Spleen (tissue), 11 donors: ENCODE data around the gene SHROOM4. TPM values are rescaled to one million over a fixed set of nuclear protein-coding genes. Genes with fewer than 3 reads are reported as not detected.
A peak's percentile ranks its signal among the peaks of the same experiment; 100 is the strongest.

Source experiments
- DNase-seq: peaks from one replicate; pipeline ENCODE4 v3.0.0-alpha.2; 2020
- H3K27ac ChIP-seq, 8 donors: fragments of 200-600 bp; sonication (generic) in 7 of 8; 1 replicate in 4 of 8; 2 replicates in 4 of 8; pipeline versions ENCODE4 v1.5.0 to v1.8.0; 2016 to 2021; ENCODE audit warnings: inconsistent platforms in 4 of 8, mild to moderate bottlenecking in 4 of 8, moderate library complexity in 1 of 8
- H3K27me3 ChIP-seq, 7 donors: fragments of 200-600 bp; sonication (generic) in 6 of 7; replicated peaks in 1 of 7; 1 replicate in 4 of 7; 2 replicates in 3 of 7; pipeline versions ENCODE4 v1.5.0 to v1.8.0; 2016 to 2021; ENCODE audit warnings: inconsistent platforms in 3 of 7, mild to moderate bottlenecking in 1 of 7
- H3K36me3 ChIP-seq, 6 donors: fragments of 200-600 bp; sonication (generic) in 5 of 6; 1 replicate in 4 of 6; 2 replicates in 2 of 6; pipeline versions ENCODE4 v1.5.0 to v1.8.0; 2016 to 2021; ENCODE audit warnings: inconsistent platforms in 2 of 6
- H3K4me1 ChIP-seq, 6 donors: fragments of 200-600 bp; sonication (generic) in 5 of 6; 1 replicate in 3 of 6; 2 replicates in 3 of 6; pipeline versions ENCODE4 v1.5.0 to v1.8.0; 2016 to 2021; ENCODE audit warnings: inconsistent platforms in 3 of 6
- H3K4me3 ChIP-seq, 8 donors: fragments of 200-600 bp; sonication (generic) in 7 of 8; 1 replicate in 4 of 8; 2 replicates in 4 of 8; pipeline versions ENCODE4 v1.5.0 to v1.8.0; 2016 to 2021; ENCODE audit warnings: inconsistent platforms in 4 of 8, mild to moderate bottlenecking in 4 of 8, moderate library complexity in 2 of 8
- H3K9me3 ChIP-seq, 8 donors: fragments of 200-600 bp; sonication (generic) in 7 of 8; 1 replicate in 4 of 8; 2 replicates in 4 of 8; pipeline versions ENCODE4 v1.5.0 to v1.8.0; 2016 to 2021; ENCODE audit warnings: inconsistent platforms in 4 of 8
- POLR2A ChIP-seq, 3 donors: fragments of 450-650 bp; IDR thresholded peaks; one replicate each; pipeline ENCODE4 v1.5.1; 2017; ENCODE audit warnings: antibody characterized with exemption in 3 of 3, mild to moderate bottlenecking in 1 of 3
- POLR2AphosphoS5 ChIP-seq, 3 donors: sonication (generic); formaldehyde crosslinking; IDR thresholded peaks; one replicate each; pipeline ENCODE4 v1.5.1; 2017; ENCODE audit warnings: antibody characterized with exemption in 3 of 3
- WGBS, 5 donors: extraction: QIAGEN DNeasy Blood & Tissue Kit in 3 of 5; methylation state at CpG; one replicate each; pipeline versions ENCODE4 v1.1.5 to v1.1.7; 2013 to 2018; 5-methylcytosine and 5-hydroxymethylcytosine counted together
- intact Hi-C: fragments of 100-400 bp; cut with DNase I; formaldehyde crosslinking; loops from one replicate; pipeline ENCODE4 v1.15.0; 2023; ENCODE audit warnings: low total_unique reads
- polyA plus RNA-seq, 3 donors: library from polyadenylated mRNA; stranded (reverse); fragments of 200-250 nt; gene quantifications; one replicate each; pipeline ENCODE4 v1.2.1, GENCODE V29; 2013
- total RNA-seq, 7 donors: library from RNA; depleted of rRNA in 3 of 7; stranded (reverse); fragments of >200 nt in 3 of 7; fragmentation: NEBNext Ultra II Directional in 4 of 7; extraction: Animal tissue kit (Norgen Biotek cat#: 25700) in 4 of 7; gene quantifications; one replicate each; pipeline versions ENCODE4 v1.1.0 to v1.2.1, GENCODE V29; 2016 to 2021
- TF ChIP-seq, protein P1 (sequence below), 11 experiments: fragments of 200-600 bp in 7 of 11; fragments of 450-650 bp in 4 of 11; sonication (generic) in 4 of 11; IDR thresholded peaks in 8 of 11; conservative IDR thresholded peaks in 3 of 11; 1 replicate in 7 of 11; 2 replicates in 4 of 11; pipeline versions ENCODE4 v1.4.0 to v1.8.0; 2016 to 2021; ENCODE audit warnings: antibody characterized with exemption in 11 of 11, inconsistent platforms in 4 of 11, mild to moderate bottlenecking in 1 of 11
- donor health status: healthy with polysubstance abuse.
- donor health status: DM: no; HTN: no; CAD: no; lungs with moderate emphysema.
- donor health status: DM: no; HTN: no; CAD: no.
- donor health status: Bipolar disorder and iron deficiency.
- donor health status: healthy.
- donor health status: DM: no; HTN: no; CAD: no.
- donor health status: DM: yes; HTN: yes; CAD: no.

Gene SHROOM4
- total and polyA plus RNA-seq, 10 donors: 0.24 to 4.4 (median 2.4) TPM

DNA sequence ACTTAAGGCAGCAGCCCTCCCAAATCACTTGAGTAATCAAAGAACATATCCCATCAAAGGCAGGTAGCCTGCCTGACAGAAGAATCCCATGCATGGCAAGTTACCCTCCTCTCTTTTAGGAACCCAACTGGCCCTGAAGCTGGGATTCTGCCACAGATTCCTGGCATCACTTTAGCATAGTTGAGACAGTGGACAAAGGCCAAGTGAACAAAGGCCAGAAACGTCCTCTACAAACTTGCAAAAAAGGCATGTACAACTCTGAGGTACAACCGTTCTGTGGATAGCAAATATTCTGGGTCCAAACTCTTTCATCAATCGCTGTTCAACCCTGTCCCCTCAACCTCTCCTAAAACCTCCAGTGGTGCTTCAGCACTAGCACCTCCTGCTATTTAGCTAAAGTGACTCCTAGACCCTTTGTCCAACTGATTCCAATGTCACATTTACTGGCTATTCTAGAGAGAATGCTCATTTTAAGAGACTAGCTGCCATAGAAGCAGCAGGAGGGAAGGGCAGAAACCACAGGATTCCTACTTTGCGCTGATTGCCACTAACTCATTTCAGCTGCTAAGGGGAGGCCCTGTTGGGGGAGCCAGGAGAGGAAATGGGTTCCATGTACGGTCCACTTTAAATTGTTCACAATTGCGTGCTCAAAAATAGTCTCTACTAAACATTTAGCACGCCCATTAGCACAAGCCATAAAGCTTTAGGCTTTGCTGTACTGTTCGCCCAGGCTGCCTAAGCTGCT lies 105.9 kb downstream of the SHROOM4 start:
- WGBS, 5 donors: 52 to 72% (median 65%) methylated on average over 8 of the region's 8 CpGs
- H3K27ac ChIP-seq: no peak overlapping the region
- no peak overlapping the region for H3K4me3 ChIP-seq
- DNase-seq: no peak
- H3K4me1 ChIP-seq: no peaks in the 10 kb centered on the region
- intact Hi-C loops: no loop called here
- H3K9me3 ChIP-seq: no peaks in the 10 kb centered on the region
- TF ChIP-seq POLR2AphosphoS5 (IDR thresholded peaks at IDR 0.05) (no peak), POLR2A (IDR thresholded peaks at IDR 0.05) (no peak)
- TF ChIP-seq, protein P1, sequence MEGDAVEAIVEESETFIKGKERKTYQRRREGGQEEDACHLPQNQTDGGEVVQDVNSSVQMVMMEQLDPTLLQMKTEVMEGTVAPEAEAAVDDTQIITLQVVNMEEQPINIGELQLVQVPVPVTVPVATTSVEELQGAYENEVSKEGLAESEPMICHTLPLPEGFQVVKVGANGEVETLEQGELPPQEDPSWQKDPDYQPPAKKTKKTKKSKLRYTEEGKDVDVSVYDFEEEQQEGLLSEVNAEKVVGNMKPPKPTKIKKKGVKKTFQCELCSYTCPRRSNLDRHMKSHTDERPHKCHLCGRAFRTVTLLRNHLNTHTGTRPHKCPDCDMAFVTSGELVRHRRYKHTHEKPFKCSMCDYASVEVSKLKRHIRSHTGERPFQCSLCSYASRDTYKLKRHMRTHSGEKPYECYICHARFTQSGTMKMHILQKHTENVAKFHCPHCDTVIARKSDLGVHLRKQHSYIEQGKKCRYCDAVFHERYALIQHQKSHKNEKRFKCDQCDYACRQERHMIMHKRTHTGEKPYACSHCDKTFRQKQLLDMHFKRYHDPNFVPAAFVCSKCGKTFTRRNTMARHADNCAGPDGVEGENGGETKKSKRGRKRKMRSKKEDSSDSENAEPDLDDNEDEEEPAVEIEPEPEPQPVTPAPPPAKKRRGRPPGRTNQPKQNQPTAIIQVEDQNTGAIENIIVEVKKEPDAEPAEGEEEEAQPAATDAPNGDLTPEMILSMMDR (IDR thresholded peaks at IDR 0.05 in 8 of 11, conservative IDR thresholded peaks at IDR 0.05 in 3 of 11): no peak
- no peaks in the 10 kb centered on the region for H3K36me3 ChIP-seq
- H3K27me3 ChIP-seq: peaks cover 0 to 20% (median 0%) of the 10 kb centered on the region in 7 donors

DNA sequence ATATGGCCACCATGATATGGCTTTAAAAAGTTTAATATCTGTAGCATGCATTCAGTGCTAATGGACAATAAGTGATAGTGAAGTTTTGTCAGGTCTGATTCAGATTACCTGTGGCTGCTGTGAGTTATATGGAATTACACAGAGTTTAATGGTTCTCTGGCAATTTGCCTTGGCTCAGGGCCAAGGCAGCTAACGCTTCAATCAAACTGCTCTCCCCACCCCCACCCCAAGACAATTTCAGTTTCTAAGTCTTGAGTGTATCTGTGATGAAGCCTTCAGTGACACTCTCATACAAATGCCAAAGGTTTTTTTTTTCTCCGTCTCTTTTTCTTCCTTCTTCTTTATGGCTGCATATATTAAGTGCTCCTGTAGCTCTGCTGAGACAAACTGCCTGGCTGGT lies 106.6 kb downstream of the SHROOM4 start:
- peaks cover 0 to 20% (median 0%) of the 10 kb centered on the region in 7 donors for H3K27me3 ChIP-seq
- H3K4me3 ChIP-seq: no peak overlapping the region
- intact Hi-C loops: no loop called here
- DNase-seq: no peak
- no peak for TF ChIP-seq POLR2AphosphoS5 (IDR thresholded peaks at IDR 0.05)
- no peak for TF ChIP-seq POLR2A (IDR thresholded peaks at IDR 0.05)
- TF ChIP-seq, protein P1 (IDR thresholded peaks at IDR 0.05 in 8 of 11, conservative IDR thresholded peaks at IDR 0.05 in 3 of 11): no peak
- H3K4me1 ChIP-seq: no peaks in the 10 kb centered on the region
- 29 to 40% (median 35%) methylated on average over 2 of the region's 2 CpGs for WGBS, 5 donors
- H3K36me3 ChIP-seq: no peaks in the 10 kb centered on the region
- H3K9me3 ChIP-seq: no peaks in the 10 kb centered on the region
- H3K27ac ChIP-seq: no peak overlapping the region

DNA sequence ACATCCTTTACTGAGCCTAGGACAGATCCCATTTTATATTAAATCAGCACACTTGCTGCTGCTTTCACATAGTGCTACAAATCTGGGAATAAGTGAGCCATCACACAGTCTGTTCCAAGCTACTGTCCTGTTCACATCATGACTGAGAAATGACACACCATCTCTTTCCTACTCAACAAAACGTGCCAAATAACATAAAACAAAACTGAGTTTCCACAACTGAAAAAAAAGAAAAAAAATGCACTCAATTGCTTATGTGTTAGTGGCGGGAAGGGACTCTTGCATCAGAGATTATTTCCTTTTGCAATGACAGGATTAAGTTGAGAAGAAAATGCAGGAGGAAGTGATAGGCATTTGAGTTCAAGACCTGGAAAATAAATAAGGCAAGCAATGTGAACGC lies 109.0 kb downstream of the SHROOM4 start:
- H3K9me3 ChIP-seq: no peaks in the 10 kb centered on the region
- DNase-seq: no peak
- no peak for TF ChIP-seq POLR2AphosphoS5 (IDR thresholded peaks at IDR 0.05)
- 13 to 35% (median 29%) methylated on average over 3 of the region's 3 CpGs for WGBS, 5 donors
- intact Hi-C loops: no loop called here
- H3K4me1 ChIP-seq: no peaks in the 10 kb centered on the region
- peaks cover 0 to 34% (median 0%) of the 10 kb centered on the region in 7 donors for H3K27me3 ChIP-seq
- no peaks in the 10 kb centered on the region for H3K36me3 ChIP-seq
- H3K4me3 ChIP-seq: no peak overlapping the region
- peak overlapping the region in 3 of 8 donors; percentile 5 to 34 (median 11) for H3K27ac ChIP-seq

DNA sequence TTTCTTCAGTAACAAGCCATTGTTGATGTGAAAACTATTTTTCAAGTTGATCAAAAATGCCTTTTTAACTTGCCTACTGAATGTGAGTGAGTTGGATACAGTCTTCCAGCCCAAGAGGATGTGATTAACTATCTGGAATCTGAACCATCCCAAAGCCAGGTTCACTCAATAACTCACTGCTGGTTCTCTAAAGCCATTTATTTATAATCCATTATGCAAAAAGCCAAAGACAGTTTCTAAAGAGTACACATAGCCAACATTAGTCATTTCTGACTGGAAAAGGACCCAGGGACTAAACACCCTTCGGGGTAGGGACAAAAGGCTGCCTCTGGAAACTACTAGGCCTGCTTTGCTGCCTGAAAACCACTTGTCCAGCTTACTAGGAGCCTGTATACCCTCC lies 109.6 kb downstream of the SHROOM4 start:
- TF ChIP-seq POLR2AphosphoS5 (IDR thresholded peaks at IDR 0.05) (no peak), POLR2A (IDR thresholded peaks at IDR 0.05) (no peak)
- TF ChIP-seq, protein P1 (IDR thresholded peaks at IDR 0.05 in 8 of 11, conservative IDR thresholded peaks at IDR 0.05 in 3 of 11): no peak
- no peak for DNase-seq
- no peak overlapping the region for H3K4me3 ChIP-seq
- H3K4me1 ChIP-seq: no peaks in the 10 kb centered on the region
- intact Hi-C loops: no loop called here
- 33 to 75% (median 52%) methylated on average over 1 of the region's 1 CpG; no CpG with 5 or more reads in 1 of the 5 donors for WGBS, 5 donors
- H3K27me3 ChIP-seq: peaks cover 0 to 38% (median 0%) of the 10 kb centered on the region in 7 donors
- H3K9me3 ChIP-seq: no peaks in the 10 kb centered on the region
- peak overlapping the region in 3 of 8 donors; percentile 4 to 34 (median 11) for H3K27ac ChIP-seq
- no peaks in the 10 kb centered on the region for H3K36me3 ChIP-seq
